Mucosa of descending colon (tissue), 3 donors: ENCODE results near the gene PIGC. TPM values are rescaled to one million over a fixed set of nuclear protein-coding genes. Genes with fewer than 3 reads are reported as not detected.

Source experiments
- ATAC-seq: fragments of 200-7000 bp; cut with Tn5 transposase; one replicate; pipeline ENCODE4 v1.9.1; 2020; ENCODE audit warnings: mild to moderate bottlenecking, moderate library complexity
- DNase-seq, 3 donors: peaks; one replicate each; pipeline ENCODE4 v3.0.0-alpha.2; 2020
- H3K36me3 ChIP-seq: fragments of 200-600 bp; one replicate; pipeline ENCODE4 v1.8.0; 2021; ENCODE audit warnings: low read depth, mild to moderate bottlenecking
- H3K4me1 ChIP-seq: fragments of 200-600 bp; one replicate; pipeline ENCODE4 v1.8.0; 2021; ENCODE audit warnings: low read depth, mild to moderate bottlenecking
- H3K4me3 ChIP-seq: fragments of 200-600 bp; one replicate; pipeline ENCODE4 v1.8.0; 2021; ENCODE audit warnings: mild to moderate bottlenecking
- H3K9me3 ChIP-seq: fragments of 200-600 bp; one replicate; pipeline ENCODE4 v1.8.0; 2021; ENCODE audit warnings: mild to moderate bottlenecking
- CTCF ChIP-seq: fragments of 200-600 bp; IDR thresholded peaks from one replicate; pipeline ENCODE4 v1.8.0; 2022; ENCODE audit warnings: antibody characterized with exemption, mild to moderate bottlenecking
- intact Hi-C, 2 donors: fragments of 100-400 bp; cut with DNase I in 1 of 2; cut with micrococcal nuclease in 1 of 2; formaldehyde crosslinking; loops; one replicate each; pipeline versions ENCODE4 v1.11.0 to v1.11.1; 2022; cut with DNase I, micrococcal nuclease
- total RNA-seq, 3 donors: library from RNA; stranded (reverse); fragmentation: NEBNext Ultra II Directional in 2 of 3; extraction: Animal tissue kit (Norgen Biotek cat#: 25700) in 2 of 3; gene quantifications; one replicate each; pipeline versions ENCODE4 v1.2.1 to v1.2.4, GENCODE V29; 2021 to 2023
- donor health status: DM: no; HTN: no; CAD: no; lungs with moderate emphysema.
- donor health status: DM: no; HTN: no; CAD: no.
- donor health status: DM: no; HTN: yes; CAD: no.

Gene PIGC
- total RNA-seq, 3 donors from 2014 or later, result 25.6 to 27.7 (median 26.3) TPM

GRCh38 chr1:172398970-172399755, 44.7 kb downstream of the PIGC start:
- intact Hi-C loops, result loop anchor here in 1 of 2 donors (10.0 kb wide), 1 partner anchor 254 kb away; no protein-coding TSS in a partner anchor
- Histone ChIP-seq H3K9me3 (no peaks in the 10 kb centered on the region), H3K36me3 (no peaks in the 10 kb centered on the region), H3K4me1 (peaks cover 15% of the 10 kb centered on the region), H3K4me3 (no peak overlapping the region)
- peak; percentile 83 for ATAC-seq
- peak in 2 of 3 donors; percentile 28 to 40 for DNase-seq
- peak; percentile 36 for TF ChIP-seq CTCF

GRCh38 chr1:172398193-172398592, 45.7 kb downstream of the PIGC start:
- no peak for TF ChIP-seq CTCF
- H3K36me3 ChIP-seq, result no peaks in the 10 kb centered on the region
- H3K9me3 ChIP-seq, result no peaks in the 10 kb centered on the region
- DNase-seq, result no peak
- intact Hi-C loops, result loop anchor here in 1 of 2 donors (10.0 kb wide), 1 partner anchor 253 kb away; no protein-coding TSS in a partner anchor
- no peak overlapping the region for H3K4me3 ChIP-seq
- H3K4me1 ChIP-seq, result peaks cover 15% of the 10 kb centered on the region
- ATAC-seq, result peak; percentile 10

- no peak for TF ChIP-seq CTCF
- ATAC-seq (no peak), DNase-seq (no peak)
- H3K4me3 ChIP-seq, result no peak overlapping the region
- H3K9me3 ChIP-seq, result no peaks in the 10 kb centered on the region
- intact Hi-C loops, result loop anchor here in 1 of 2 donors (10.0 kb wide), 1 partner anchor 253 kb away; no protein-coding TSS in a partner anchor
- no peaks in the 10 kb centered on the region for H3K36me3 ChIP-seq
- H3K4me1 ChIP-seq, result peaks cover 15% of the 10 kb centered on the region
Observed at GRCh38 chr1:172397633-172398032, 46.2 kb downstream of the PIGC start.

- Histone ChIP-seq H3K4me1 (peaks cover 15% of the 10 kb centered on the region), H3K4me3 (no peak overlapping the region), H3K9me3 (no peaks in the 10 kb centered on the region), H3K36me3 (no peaks in the 10 kb centered on the region)
- DNase-seq (no peak), ATAC-seq (no peak)
- TF ChIP-seq CTCF, result no peak
- intact Hi-C loops, result loop anchor here in 1 of 2 donors (10.0 kb wide), 1 partner anchor 252 kb away; no protein-coding TSS in a partner anchor
Observed at GRCh38 chr1:172397221-172397620, 46.6 kb downstream of the PIGC start.

GRCh38 chr1:172395576-172395975, 48.3 kb downstream of the PIGC start:
- DNase-seq (no peak), ATAC-seq (no peak)
- H3K4me1 ChIP-seq, result peaks cover 15% of the 10 kb centered on the region
- intact Hi-C loops, result loop anchor here in 1 of 2 donors (10.0 kb wide), 1 partner anchor 251 kb away; no protein-coding TSS in a partner anchor
- no peaks in the 10 kb centered on the region for H3K36me3 ChIP-seq
- no peak overlapping the region for H3K4me3 ChIP-seq
- no peaks in the 10 kb centered on the region for H3K9me3 ChIP-seq
- no peak for TF ChIP-seq CTCF
